HTERT RPE-1 (cell line): ENCODE data around the gene CNIH2.

Source experiments
- in situ Hi-C: fragments of 300-500 bp; cut with MboI; formaldehyde crosslinking; loops from 4 replicates; pipeline ENCODE4 v1.14.3; 2020; ENCODE audit warnings: low sequenced_read_pairs

CNIH2 gene

DNA sequence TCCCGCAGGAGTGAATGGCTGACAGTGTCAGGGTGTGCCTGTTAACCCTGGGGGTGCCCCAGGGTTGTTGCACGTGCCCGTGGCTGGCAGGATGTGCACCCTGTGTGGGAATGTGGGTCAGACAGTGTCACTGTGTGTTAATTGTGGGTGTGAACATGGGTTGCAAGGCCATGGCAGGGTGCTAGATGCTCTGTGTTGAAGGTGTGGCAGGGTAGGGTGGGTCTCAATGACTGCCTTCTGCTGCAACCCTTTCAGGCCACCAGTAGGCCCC is 50.0 kb downstream of the CNIH2 start:
- in situ Hi-C loops = no loop called here

DNA sequence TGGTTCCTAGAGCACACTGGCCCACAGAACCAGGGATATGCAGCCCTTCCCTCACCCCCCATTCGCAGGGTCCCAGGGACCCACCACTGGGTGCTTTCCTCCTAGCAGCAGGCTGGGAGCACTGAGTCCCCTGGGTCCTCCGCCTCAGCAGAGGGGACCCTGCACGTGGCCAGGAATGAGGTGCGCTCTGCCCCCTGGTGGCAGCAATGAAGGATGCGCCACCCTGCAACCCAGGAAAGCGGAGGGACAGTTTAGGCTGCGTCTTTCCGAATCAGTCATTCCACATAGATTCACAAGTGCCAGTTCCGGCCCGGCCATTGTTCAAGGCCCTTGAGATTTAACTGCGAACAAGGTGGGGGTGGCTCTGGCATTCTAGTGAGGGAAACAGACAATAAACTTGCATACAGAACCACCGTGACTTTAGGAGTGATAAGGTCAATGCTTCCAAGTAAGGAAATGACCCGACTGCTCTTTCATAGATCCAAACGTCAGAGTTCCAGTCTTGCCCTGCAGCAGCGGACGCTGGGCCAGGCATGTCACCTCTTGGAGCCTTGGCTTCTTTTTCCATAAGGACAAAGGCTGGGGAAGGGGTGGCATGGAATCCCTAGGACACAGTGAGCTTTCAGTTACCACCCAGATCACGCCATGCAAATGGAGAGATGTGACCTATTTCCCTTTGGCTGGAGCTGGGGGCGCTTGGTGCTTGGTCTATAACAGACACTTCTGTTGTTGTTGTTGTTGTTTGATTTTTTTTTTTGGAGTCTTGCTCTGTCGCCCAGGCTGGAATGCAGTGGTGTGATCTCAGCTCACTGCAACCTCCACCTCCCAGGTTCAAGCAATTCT is 50.5 kb downstream of the CNIH2 start:
- in situ Hi-C loops = no loop called here

DNA sequence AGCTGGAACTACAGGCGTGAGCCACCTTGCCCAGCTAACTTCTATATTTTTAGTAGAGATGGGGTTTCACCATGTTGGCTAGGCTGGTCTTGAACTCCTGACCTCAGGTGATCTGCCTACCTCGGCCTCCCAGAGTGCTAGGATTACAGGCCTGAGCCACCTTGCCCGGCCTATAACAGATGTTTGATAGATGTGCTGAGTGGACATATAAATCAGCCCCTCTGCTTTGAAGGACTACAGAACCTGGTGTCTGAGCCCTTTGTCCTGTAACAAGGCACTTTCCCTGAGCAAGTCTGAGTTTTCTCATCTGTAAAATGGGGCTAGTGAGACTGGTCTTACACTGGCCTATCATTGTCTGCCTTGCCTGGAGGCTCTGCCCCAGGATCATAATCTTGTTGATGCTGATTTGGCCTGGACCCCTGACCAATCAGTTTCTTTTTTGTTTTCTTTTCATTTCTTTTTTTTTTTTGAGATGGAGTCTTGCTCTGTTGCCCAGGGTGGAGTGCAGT is 51.2 kb downstream of the CNIH2 start:
- in situ Hi-C loops = no loop called here

GRCh38 chr11:66330931-66331330 is 53.0 kb downstream of the CNIH2 start:
- in situ Hi-C loops = no loop called here

- in situ Hi-C loops = no loop called here
Measured at GRCh38 chr11:66331542-66332370, 53.8 kb downstream of the CNIH2 start.

DNA sequence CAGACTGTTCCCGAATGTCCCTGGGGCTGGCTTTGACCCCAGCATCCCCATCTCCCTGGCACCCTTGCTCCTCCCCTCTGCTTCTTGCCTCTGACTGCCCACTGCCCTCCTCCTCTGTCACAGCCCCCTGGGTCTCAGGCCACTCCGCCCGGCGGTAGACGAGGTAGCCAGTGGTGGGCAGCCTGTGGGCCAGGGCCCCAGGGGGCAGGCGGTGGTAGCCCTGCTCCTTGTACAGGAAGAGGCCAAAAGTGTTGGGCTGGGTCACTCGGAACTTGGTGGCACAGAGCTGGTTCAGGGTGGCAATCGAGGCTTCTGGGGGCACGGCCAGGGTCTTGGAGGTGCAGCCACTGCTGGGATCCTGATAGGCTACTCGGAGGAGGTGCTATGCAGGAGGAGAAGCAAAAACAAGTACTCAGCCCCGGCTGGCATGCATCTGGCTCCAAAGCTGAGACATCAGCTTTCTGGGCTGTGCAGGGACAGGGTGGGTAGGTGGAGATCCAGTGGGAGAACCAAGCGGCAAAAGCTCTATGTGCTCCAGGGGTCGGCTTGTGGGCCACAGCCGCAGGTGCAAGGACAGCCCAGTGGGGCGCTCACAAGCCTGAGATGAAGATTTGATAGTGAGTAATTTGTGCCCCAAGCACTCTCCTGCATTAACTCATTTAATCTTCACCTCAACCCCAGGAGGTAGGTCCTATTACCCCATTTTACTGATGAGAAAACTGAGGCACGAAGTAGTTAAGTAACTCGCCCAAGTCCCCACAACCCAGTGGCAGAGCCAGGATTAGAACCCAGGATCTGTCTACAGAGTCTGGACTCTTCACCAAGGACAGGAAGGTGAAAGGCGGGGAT is 54.6 kb downstream of the CNIH2 start:
- in situ Hi-C loops = no loop called here

- in situ Hi-C loops = no loop called here
Measured at GRCh38 chr11:66333220-66333877, 55.4 kb downstream of the CNIH2 start.
